Lung (tissue), 12 donors: ENCODE data around the gene SUV39H1. TPM values are rescaled to one million over a fixed set of nuclear protein-coding genes. Genes with fewer than 3 reads are reported as not detected.

Source experiments
- ATAC-seq: fragments of 200-7000 bp; cut with Tn5 transposase; one replicate; pipeline ENCODE4 v1.9.1; 2020; ENCODE audit warnings: moderate number of reproducible peaks; ENCODE audit not compliant: insufficient read depth, low FRiP score
- DNase-seq, 3 donors: peaks; one replicate each; pipeline ENCODE4 v3.0.0-alpha.2; 2013 to 2017
- H3K27ac ChIP-seq, 2 donors: one replicate each; pipeline ENCODE4 v1.5.1; 2013; ENCODE audit warnings: mild to moderate bottlenecking in 2 of 2, moderate library complexity in 2 of 2, control low read depth in 1 of 2, inconsistent platforms in 1 of 2, low read depth in 1 of 2, low read length in 1 of 2
- H3K27me3 ChIP-seq, 3 donors: one replicate each; pipeline ENCODE4 v1.5.1; 2013; ENCODE audit warnings: low read length in 2 of 3; ENCODE audit not compliant: control insufficient read depth in 3 of 3, insufficient read depth in 3 of 3
- H3K36me3 ChIP-seq, 4 donors: one replicate each; pipeline ENCODE4 v1.5.1; 2013; ENCODE audit warnings: low read length in 4 of 4, mild to moderate bottlenecking in 1 of 4, moderate library complexity in 1 of 4; ENCODE audit not compliant: control insufficient read depth in 4 of 4, insufficient read depth in 4 of 4
- H3K4me1 ChIP-seq, 5 donors: one replicate each; pipeline ENCODE4 v1.5.1; 2013; ENCODE audit warnings: low read length in 5 of 5, mild to moderate bottlenecking in 2 of 5, moderate library complexity in 1 of 5; ENCODE audit not compliant: control insufficient read depth in 5 of 5, insufficient read depth in 5 of 5
- H3K4me3 ChIP-seq: one replicate; pipeline ENCODE4 v1.5.1; 2013; ENCODE audit warnings: mild to moderate bottlenecking, control low read depth, moderate library complexity
- H3K9ac ChIP-seq, 2 donors: one replicate each; pipeline ENCODE4 v1.5.1; 2013; ENCODE audit warnings: low read length in 2 of 2, control low read depth in 1 of 2; ENCODE audit not compliant: insufficient read depth in 1 of 2
- H3K9me3 ChIP-seq, 4 donors: one replicate each; pipeline ENCODE4 v1.5.1; 2013; ENCODE audit warnings: low read length in 3 of 4, mild to moderate bottlenecking in 1 of 4, moderate library complexity in 1 of 4; ENCODE audit not compliant: control insufficient read depth in 4 of 4, insufficient read depth in 3 of 4
- CTCF ChIP-seq: IDR thresholded peaks from 2 replicates; pipeline ENCODE4 v1.5.1; 2012; ENCODE audit warnings: mild to moderate bottlenecking; ENCODE audit errors: control extremely low read depth, extremely low read depth
- WGBS, 2 donors: extraction: QIAGEN DNeasy Blood & Tissue Kit; methylation state at CpG; one replicate each; pipeline ENCODE4 v1.1.7; 2013; 5-methylcytosine and 5-hydroxymethylcytosine counted together
- polyA plus RNA-seq, 2 donors: library from polyadenylated mRNA; stranded (reverse); fragments of 200-250 nt; gene quantifications; one replicate each; pipeline ENCODE4 v1.2.1, GENCODE V29; 2013
- total RNA-seq, 2 donors: library from RNA; depleted of rRNA in 1 of 2; stranded (reverse); fragments of >200 nt in 1 of 2; gene quantifications; one replicate each; pipeline ENCODE4 v1.2.1, GENCODE V29; 2014 to 2021
- donor health status: control.
- donor health status: control.
- donor health status: Bipolar disorder and iron deficiency.
- donor health status: healthy.
- donor health status: DM: yes; HTN: yes; CAD: no.

SUV39H1 gene
- total and polyA plus RNA-seq, 4 donors = 2.4 to 6.8 (median 4.1) TPM

GRCh38 chrX:48715876-48716502, 19.5 kb downstream of the SUV39H1 start:
- no peak for TF ChIP-seq CTCF
- no peak for ATAC-seq
- WGBS, 2 donors = 75 to 93% methylated on average over 4 of the region's 4 CpGs

GRCh38 chrX:48719958-48720357, 23.4 kb downstream of the SUV39H1 start:
- no peaks in the 10 kb centered on the region for H3K27me3 ChIP-seq
- no peaks in the 10 kb centered on the region for H3K36me3 ChIP-seq
- no peak for TF ChIP-seq CTCF
- no peak overlapping the region for H3K27ac ChIP-seq
- H3K4me3 ChIP-seq = no peak overlapping the region
- peaks cover 0 to 4% (median 0%) of the 10 kb centered on the region in 4 donors for H3K9me3 ChIP-seq
- no peak overlapping the region for H3K9ac ChIP-seq
- WGBS, 2 donors = 60 to 89% methylated on average over 2 of the region's 2 CpGs
- ATAC-seq (no peak), DNase-seq (no peak)
- H3K4me1 ChIP-seq = no peaks in the 10 kb centered on the region

More at GRCh38 chrX:48715876-48716502, 19.5 kb downstream of the SUV39H1 start:
- Histone ChIP-seq H3K36me3 (no peaks in the 10 kb centered on the region), H3K9ac (no peak overlapping the region), H3K4me1 (no peaks in the 10 kb centered on the region), H3K27me3 (peaks cover 0 to 2% (median 0%) of the 10 kb centered on the region in 3 donors), H3K4me3 (no peak overlapping the region), H3K9me3 (no peaks in the 10 kb centered on the region), H3K27ac (no peak overlapping the region)
- DNase-seq = no peak

GRCh38 chrX:48720577-48721250, 24.2 kb downstream of the SUV39H1 start:
- H3K9ac ChIP-seq = no peak overlapping the region
- no peaks in the 10 kb centered on the region for H3K27me3 ChIP-seq
- H3K4me3 ChIP-seq = no peak overlapping the region
- DNase-seq (no peak), ATAC-seq (no peak)
- H3K27ac ChIP-seq = no peak overlapping the region
- no peak for TF ChIP-seq CTCF
- 60 to 86% methylated on average over 4 of the region's 4 CpGs for WGBS, 2 donors
- peaks cover 0 to 6% (median 0%) of the 10 kb centered on the region in 4 donors for H3K9me3 ChIP-seq
- no peaks in the 10 kb centered on the region for H3K4me1 ChIP-seq
- H3K36me3 ChIP-seq = no peaks in the 10 kb centered on the region
